Esophagus squamous epithelium (tissue), 4 donors: ENCODE data around the gene PKDCC.

Experiments
- CTCF ChIP-seq, 6 experiments: fragments of 450-650 bp in 4 of 6; fragments of 200-600 bp in 2 of 6; sonication (generic) in 2 of 6; IDR thresholded peaks; one replicate each; pipeline ENCODE4 v1.5.1; 2016 to 2019; ENCODE audit warnings: antibody characterized with exemption in 6 of 6, mild to moderate bottlenecking in 4 of 6, moderate library complexity in 4 of 6
- POLR2A ChIP-seq, 4 donors: fragments of 450-650 bp; IDR thresholded peaks; one replicate each; pipeline ENCODE4 v1.6.1; 2017; ENCODE audit warnings: antibody characterized with exemption in 4 of 4, mild to moderate bottlenecking in 4 of 4, moderate library complexity in 3 of 4

GRCh38 chr2:42013409-42013808 lies 34.4 kb upstream of the PKDCC start:
- TF ChIP-seq CTCF (IDR thresholded peaks at IDR 0.05): no peak
- no peak for TF ChIP-seq POLR2A (IDR thresholded peaks at IDR 0.05)
